ENCODE results near the gene IFIT3.

DNA sequence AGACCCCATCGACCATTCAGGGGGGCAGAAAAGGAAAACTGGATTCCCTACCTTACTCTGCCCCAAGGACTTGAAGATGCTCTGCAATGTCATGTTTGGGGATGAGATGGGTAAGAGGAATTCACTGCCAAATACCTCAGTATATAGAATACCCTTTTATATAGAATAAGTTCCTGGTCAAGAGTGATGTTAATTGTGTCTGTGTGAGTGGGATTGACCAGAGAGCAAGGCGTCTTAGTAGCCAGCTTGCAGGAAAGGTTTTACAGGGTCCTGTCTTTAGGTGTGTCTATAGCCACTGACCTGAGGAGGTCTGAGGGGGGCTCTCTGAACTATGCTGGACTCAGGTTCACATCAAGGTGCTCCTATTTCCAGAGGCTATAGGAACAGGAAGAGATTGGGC, 1.4 kb downstream of the IFIT3 start:
- TF ChIP-seq POLR2A (IDR thresholded peaks at IDR 0.05; ENCODE audit: extremely low read depth, insufficient read length) (no peak), MYC (IDR thresholded peaks at IDR 0.05; ENCODE audit: low read depth, low read length) (no peak), MAX (IDR thresholded peaks at IDR 0.05; ENCODE audit: low read depth, low read length) (no peak)
- TF ChIP-seq, protein P1, sequence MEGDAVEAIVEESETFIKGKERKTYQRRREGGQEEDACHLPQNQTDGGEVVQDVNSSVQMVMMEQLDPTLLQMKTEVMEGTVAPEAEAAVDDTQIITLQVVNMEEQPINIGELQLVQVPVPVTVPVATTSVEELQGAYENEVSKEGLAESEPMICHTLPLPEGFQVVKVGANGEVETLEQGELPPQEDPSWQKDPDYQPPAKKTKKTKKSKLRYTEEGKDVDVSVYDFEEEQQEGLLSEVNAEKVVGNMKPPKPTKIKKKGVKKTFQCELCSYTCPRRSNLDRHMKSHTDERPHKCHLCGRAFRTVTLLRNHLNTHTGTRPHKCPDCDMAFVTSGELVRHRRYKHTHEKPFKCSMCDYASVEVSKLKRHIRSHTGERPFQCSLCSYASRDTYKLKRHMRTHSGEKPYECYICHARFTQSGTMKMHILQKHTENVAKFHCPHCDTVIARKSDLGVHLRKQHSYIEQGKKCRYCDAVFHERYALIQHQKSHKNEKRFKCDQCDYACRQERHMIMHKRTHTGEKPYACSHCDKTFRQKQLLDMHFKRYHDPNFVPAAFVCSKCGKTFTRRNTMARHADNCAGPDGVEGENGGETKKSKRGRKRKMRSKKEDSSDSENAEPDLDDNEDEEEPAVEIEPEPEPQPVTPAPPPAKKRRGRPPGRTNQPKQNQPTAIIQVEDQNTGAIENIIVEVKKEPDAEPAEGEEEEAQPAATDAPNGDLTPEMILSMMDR (IDR thresholded peaks at IDR 0.05; ENCODE audit: low read depth, low read length): no peak
